K562 (cell line): Measurements from ENCODE around the gene ISY1. TPM values are rescaled to one million over a fixed set of nuclear protein-coding genes. Genes with fewer than 3 reads are reported as not detected.
A peak's percentile ranks its signal among the peaks of the same experiment; 100 is the strongest.

ENCODE experiments used
- BACH1 ChIP-seq: fragments of 200-800 bp; sonication (Bioruptor generic); IDR thresholded peaks from 2 replicates; pipeline ENCODE4 v1.6.1; 2016; ENCODE audit warnings: missing genetic modification characterization, missing compliant biosample characterization
- CAMTA2 ChIP-seq: fragments of 250-450 bp; sonication (Bioruptor Pico); conservative IDR thresholded peaks from 2 replicates; pipeline ENCODE4 v1.5.1; 2022
- CREM ChIP-seq: IDR thresholded peaks from 2 replicates; pipeline ENCODE4 v1.6.1; 2014; ENCODE audit warnings: antibody characterized with exemption, low read depth
- ETV1 ChIP-seq: fragments of 450-650 bp; conservative IDR thresholded peaks from 2 replicates; pipeline ENCODE4 v1.6.1; 2016; ENCODE audit warnings: missing genetic modification characterization, control low read depth, low read depth, missing compliant biosample characterization
- FOXA3 ChIP-seq, 2 experiments: fragments of 450-650 bp in 1 of 2; sonication (generic) in 1 of 2; formaldehyde crosslinking; IDR thresholded peaks in 1 of 2; conservative IDR thresholded peaks in 1 of 2; 2 replicates each; pipeline versions ENCODE4 v1.4.0 to v1.8.0; 2020 to 2022; ENCODE audit warnings: mild to moderate bottlenecking in 2 of 2, missing genetic modification reagents in 1 of 2
- HCFC1 ChIP-seq: IDR thresholded peaks from 2 replicates; pipeline ENCODE4 v1.6.1; 2012; ENCODE audit warnings: low read depth, low read length, improper control_type of control experiment
- HDAC3 ChIP-seq: fragments of 450-650 bp; IDR thresholded peaks from 2 replicates; pipeline ENCODE4 v1.6.1; 2018; ENCODE audit warnings: borderline replicate concordance, mild to moderate bottlenecking, moderate library complexity; ENCODE audit not compliant: partially characterized antibody
- HLTF ChIP-seq: fragments of 450-650 bp; IDR thresholded peaks from 2 replicates; pipeline ENCODE4 v1.6.1; 2016
- KAT8 ChIP-seq: fragments of 450-650 bp; IDR thresholded peaks from 2 replicates; pipeline ENCODE4 v1.6.1; 2016; ENCODE audit warnings: low read depth, mild to moderate bottlenecking
- KHSRP ChIP-seq: fragments of 450-650 bp; IDR thresholded peaks from 2 replicates; pipeline ENCODE4 v1.6.1; 2017
- NFATC3 ChIP-seq: fragments of 450-650 bp; IDR thresholded peaks from 2 replicates; pipeline ENCODE4 v1.6.1; 2017; ENCODE audit warnings: mild to moderate bottlenecking
- POLR2G ChIP-seq: fragments of 200-400 bp; formaldehyde crosslinking; IDR thresholded peaks from 2 replicates; pipeline ENCODE4 v1.6.1; 2017; ENCODE audit warnings: low read depth, mild to moderate bottlenecking, antibody characterized with exemption, low read length, moderate library complexity
- PTRF ChIP-seq: fragments of 450-650 bp; IDR thresholded peaks from 2 replicates; pipeline ENCODE4 v1.6.1; 2016; ENCODE audit warnings: mild to moderate bottlenecking, missing genetic modification characterization, missing compliant biosample characterization
- RAD21 ChIP-seq, 2 experiments: fragments of 250-450 bp in 1 of 2; fragments of 450-650 bp in 1 of 2; sonication (Bioruptor Pico) in 1 of 2; formaldehyde crosslinking in 1 of 2; IDR thresholded peaks in 1 of 2; conservative IDR thresholded peaks in 1 of 2; 2 replicates each; pipeline versions ENCODE4 v1.4.0 to v1.8.0; 2020 to 2022; ENCODE audit warnings: mild to moderate bottlenecking in 2 of 2, moderate library complexity in 1 of 2
- RUNX1 ChIP-seq: sonication (generic); IDR thresholded peaks from 2 replicates; pipeline ENCODE4 v1.6.1; 2016; ENCODE audit warnings: antibody characterized with exemption, low read depth
- SAFB2 ChIP-seq: fragments of 200-400 bp; formaldehyde crosslinking; IDR thresholded peaks from 2 replicates; pipeline ENCODE4 v1.6.1; 2018; ENCODE audit warnings: borderline replicate concordance, low read length, low read depth, moderate library complexity; ENCODE audit not compliant: severe bottlenecking
- STAT5A ChIP-seq: IDR thresholded peaks from 2 replicates; pipeline ENCODE4 v1.6.1; 2012; ENCODE audit warnings: low read length, inconsistent platforms, borderline replicate concordance
- TEAD1 ChIP-seq, 2 experiments: fragments of 450-650 bp in 1 of 2; sonication (generic) in 1 of 2; formaldehyde crosslinking; IDR thresholded peaks; 2 replicates each; pipeline versions ENCODE4 v1.4.0 to v1.8.0; 2020 to 2022; ENCODE audit warnings: mild to moderate bottlenecking in 2 of 2, missing genetic modification reagents in 1 of 2
- YY1 ChIP-seq, 3 experiments: IDR thresholded peaks; 2 replicates each; pipeline ENCODE4 v1.6.1; 2011; ENCODE audit warnings: low read length in 2 of 3, mild to moderate bottlenecking in 2 of 3, moderate library complexity in 2 of 3, borderline replicate concordance in 1 of 3, control low read depth in 1 of 3, low read depth in 1 of 3; ENCODE audit not compliant: insufficient read depth in 3 of 3, insufficient replicate concordance in 2 of 3, control insufficient read depth in 1 of 3, insufficient read length in 1 of 3; ENCODE audit errors: extremely low read depth in 1 of 3
- ZBTB1 ChIP-seq: sonication (generic); formaldehyde crosslinking; IDR thresholded peaks from 2 replicates; pipeline ENCODE4 v1.8.1; 2023; ENCODE audit warnings: missing genetic modification reagents, low read depth, mild to moderate bottlenecking, borderline replicate concordance
- ZFPM2 ChIP-seq: fragments of 250-450 bp; sonication (Bioruptor Pico); IDR thresholded peaks from 2 replicates; pipeline ENCODE4 v1.5.1; 2022; ENCODE audit warnings: mild to moderate bottlenecking
- ZNF143 ChIP-seq: sonication (generic); formaldehyde crosslinking; IDR thresholded peaks from 2 replicates; pipeline ENCODE4 v1.9.0; 2022; ENCODE audit warnings: mild to moderate bottlenecking, missing genetic modification reagents
- ZNF551 ChIP-seq: fragments of 250-450 bp; sonication (Bioruptor Pico); IDR thresholded peaks from 2 replicates; pipeline ENCODE4 v1.5.0; 2021; ENCODE audit warnings: mild to moderate bottlenecking, moderate library complexity
- ZNF717 ChIP-seq: fragments of 250-450 bp; sonication (Bioruptor Pico); IDR thresholded peaks from 2 replicates; pipeline ENCODE4 v1.5.0; 2021
- polyA plus RNA-seq, 8 experiments: library from polyadenylated mRNA; depleted of rRNA in 4 of 8; stranded (reverse) in 5 of 8; unstranded in 3 of 8; fragments of >200 nt; fragmentation: Nextera tagmentation in 2 of 8; fragmentation: Illumina TruSeq in 1 of 8; extraction: Ambion mirVana in 2 of 8; extraction: Trizol in 1 of 8; gene quantifications; 2 replicates each; pipeline versions ENCODE4 v1.2.1 to v1.2.3, GENCODE V29; 2011 to 2014; ENCODE audit warnings: inconsistent platforms in 1 of 8, missing spikeins in 1 of 8
- total RNA-seq, 7 experiments: library from RNA; depleted of rRNA in 6 of 7; stranded (reverse); fragments of >200 nt in 6 of 7; fragmentation: Illumina TruSeq in 2 of 7; extraction: Trizol in 2 of 7; gene quantifications; 2 replicates each; pipeline versions ENCODE4 v1.2.1 to v1.2.3, GENCODE V29; 2011 to 2021; ENCODE audit warnings: low replicate concordance in 1 of 7
- TF ChIP-seq, protein P1 (sequence below): sonication (generic); formaldehyde crosslinking; IDR thresholded peaks from 2 replicates; pipeline ENCODE4 v1.8.0; 2022; ENCODE audit warnings: missing genetic modification reagents, mild to moderate bottlenecking, borderline replicate concordance
- TF ChIP-seq, protein P2 (sequence below): IDR thresholded peaks from 2 replicates; pipeline ENCODE4 v1.6.1; 2014; ENCODE audit warnings: antibody characterized with exemption

The ISY1 gene
- total and polyA plus RNA-seq, 9 of the 15 experiments (the other 6 are each of a cell fraction or from before 2014, with no cell fraction given): 23.5 to 50.0 (median 32.9) TPM

DNA sequence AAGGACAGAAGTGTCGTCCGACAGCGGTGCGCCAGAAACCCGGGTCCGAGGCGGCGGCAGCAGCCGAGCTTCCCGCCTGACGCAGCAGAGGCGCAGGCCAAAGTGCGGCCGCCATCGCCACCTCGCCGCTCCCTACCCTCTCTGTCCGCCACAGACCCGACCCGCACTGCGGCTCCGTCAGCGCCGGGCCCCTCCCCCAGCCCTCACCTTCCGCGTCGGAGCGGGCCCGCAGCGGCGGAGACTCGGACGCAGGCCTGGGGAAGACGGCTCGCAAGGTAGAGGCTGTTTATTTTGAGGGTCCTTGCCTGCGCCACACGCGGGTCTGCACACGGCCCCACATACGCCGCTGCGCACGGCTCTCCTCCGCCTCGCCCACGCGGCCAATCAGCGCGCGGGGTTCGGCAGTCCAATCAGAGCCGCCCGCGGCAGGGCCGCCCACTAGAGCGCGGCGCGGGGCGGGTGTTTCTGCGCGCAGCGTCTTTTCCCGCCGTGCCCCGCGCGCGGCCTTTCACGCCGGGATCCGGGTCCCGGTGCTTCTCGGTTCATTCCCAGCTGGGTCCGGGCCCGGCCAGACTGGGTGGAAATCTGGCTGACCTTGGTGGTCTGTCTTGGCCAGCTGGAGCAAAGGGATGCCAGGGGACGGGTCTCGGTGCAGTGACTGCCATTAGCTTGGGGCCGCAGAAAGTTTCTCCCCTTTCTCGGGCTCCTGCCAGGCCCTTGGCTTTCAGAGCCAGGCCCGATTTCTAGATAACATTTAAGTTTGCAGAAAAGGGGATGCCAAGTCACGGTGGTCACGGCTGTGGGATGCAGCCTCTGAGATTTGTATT is 22.9 kb upstream of the ISY1 start, which contains the start of gene CNBP (continued):
- TF ChIP-seq KHSRP: no peak
- no peak for TF ChIP-seq STAT5A
- TF ChIP-seq, protein P1, sequence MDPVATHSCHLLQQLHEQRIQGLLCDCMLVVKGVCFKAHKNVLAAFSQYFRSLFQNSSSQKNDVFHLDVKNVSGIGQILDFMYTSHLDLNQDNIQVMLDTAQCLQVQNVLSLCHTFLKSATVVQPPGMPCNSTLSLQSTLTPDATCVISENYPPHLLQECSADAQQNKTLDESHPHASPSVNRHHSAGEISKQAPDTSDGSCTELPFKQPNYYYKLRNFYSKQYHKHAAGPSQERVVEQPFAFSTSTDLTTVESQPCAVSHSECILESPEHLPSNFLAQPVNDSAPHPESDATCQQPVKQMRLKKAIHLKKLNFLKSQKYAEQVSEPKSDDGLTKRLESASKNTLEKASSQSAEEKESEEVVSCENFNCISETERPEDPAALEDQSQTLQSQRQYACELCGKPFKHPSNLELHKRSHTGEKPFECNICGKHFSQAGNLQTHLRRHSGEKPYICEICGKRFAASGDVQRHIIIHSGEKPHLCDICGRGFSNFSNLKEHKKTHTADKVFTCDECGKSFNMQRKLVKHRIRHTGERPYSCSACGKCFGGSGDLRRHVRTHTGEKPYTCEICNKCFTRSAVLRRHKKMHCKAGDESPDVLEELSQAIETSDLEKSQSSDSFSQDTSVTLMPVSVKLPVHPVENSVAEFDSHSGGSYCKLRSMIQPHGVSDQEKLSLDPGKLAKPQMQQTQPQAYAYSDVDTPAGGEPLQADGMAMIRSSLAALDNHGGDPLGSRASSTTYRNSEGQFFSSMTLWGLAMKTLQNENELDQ (CRISPR knock-in tag): no peak
- TF ChIP-seq KAT8: no peak
- TF ChIP-seq BACH1 (tag): no peak
- TF ChIP-seq POLR2G: peak; percentile 95
- TF ChIP-seq, protein P2, sequence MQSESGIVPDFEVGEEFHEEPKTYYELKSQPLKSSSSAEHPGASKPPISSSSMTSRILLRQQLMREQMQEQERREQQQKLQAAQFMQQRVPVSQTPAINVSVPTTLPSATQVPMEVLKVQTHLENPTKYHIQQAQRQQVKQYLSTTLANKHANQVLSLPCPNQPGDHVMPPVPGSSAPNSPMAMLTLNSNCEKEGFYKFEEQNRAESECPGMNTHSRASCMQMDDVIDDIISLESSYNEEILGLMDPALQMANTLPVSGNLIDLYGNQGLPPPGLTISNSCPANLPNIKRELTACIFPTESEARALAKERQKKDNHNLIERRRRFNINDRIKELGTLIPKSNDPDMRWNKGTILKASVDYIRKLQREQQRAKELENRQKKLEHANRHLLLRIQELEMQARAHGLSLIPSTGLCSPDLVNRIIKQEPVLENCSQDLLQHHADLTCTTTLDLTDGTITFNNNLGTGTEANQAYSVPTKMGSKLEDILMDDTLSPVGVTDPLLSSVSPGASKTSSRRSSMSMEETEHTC: no peak
- TF ChIP-seq HCFC1: peak; percentile 19; the same call in 1 of the 2 replicates
- TF ChIP-seq CAMTA2: no peak
- TF ChIP-seq ZBTB1 (CRISPR knock-in tag): no peak
- no peak for TF ChIP-seq HLTF
- TF ChIP-seq RAD21 (CRISPR knock-in tag; conservative IDR thresholded peaks at IDR 0.05 in 1 of 2, IDR thresholded peaks at IDR 0.05 in 1 of 2): no peak
- TF ChIP-seq NFATC3: no peak
- no peak for TF ChIP-seq ZNF717 (CRISPR knock-in tag)
- no peak for TF ChIP-seq RUNX1
- TF ChIP-seq HDAC3: no peak
- TF ChIP-seq YY1 (IDR thresholded peaks at IDR 0.05; ENCODE audit: borderline replicate concordance in 1 of 3, control insufficient read depth in 1 of 3, extremely low read depth in 1 of 3, insufficient read depth in 3 of 3, insufficient read length in 1 of 3, insufficient replicate concordance in 2 of 3, low read depth in 1 of 3, low read length in 2 of 3): peak in 2 of 3 experiments; percentile 34 to 75
- TF ChIP-seq SAFB2: no peak
- TF ChIP-seq ZNF551 (CRISPR knock-in tag): no peak
- peak; percentile 13 to 14; a peak in 2 of 4 replicates for TF ChIP-seq TEAD1 (CRISPR knock-in tag; IDR thresholded peaks at IDR 0.05)
- peak in 1 of 2 experiments; percentile 84; a peak in 2 of 4 replicates for TF ChIP-seq FOXA3 (CRISPR knock-in tag; conservative IDR thresholded peaks at IDR 0.05 in 1 of 2, IDR thresholded peaks at IDR 0.05 in 1 of 2)
- peak; percentile 77 for TF ChIP-seq ZNF143 (CRISPR knock-in tag)
- TF ChIP-seq CREM: peak; percentile 64
- no peak for TF ChIP-seq ZFPM2 (CRISPR knock-in tag)
- no peak for TF ChIP-seq ETV1 (tag)
- TF ChIP-seq PTRF (tag): no peak
